MCF 10A (cell line): ENCODE results near the gene FAM168B. TPM values are rescaled to one million over a fixed set of nuclear protein-coding genes. Genes with fewer than 3 reads are reported as not detected.
A peak's percentile ranks its signal among the peaks of the same experiment; 100 is the strongest.

Experiments used
- BruUV-seq: library from RNA; stranded (reverse); fragments of 400-500 nt; replicated peaks from 2 replicates; lab custom pipeline; 2021; lab: Mats Ljungman, UMichigan
- CTCF ChIA-PET: fragments of 300-600 bp; sonication (Branson Sonifier 250); formaldehyde crosslinking; extraction: SDS; loops from one replicate; lab custom pipeline; 2021; ENCODE audit warnings: antibody characterized with exemption, inconsistent platforms; lab: Yijun Ruan, JAX
- POLR2A ChIA-PET: fragments of 300-600, 350-650 bp; sonication (Branson Sonifier 250); formaldehyde crosslinking; extraction: SDS; loops from one replicate; lab custom pipeline; 2020; ENCODE audit warnings: antibody characterized with exemption, inconsistent platforms; lab: Yijun Ruan, JAX
- DNase-seq: peaks from one replicate; pipeline ENCODE4 v3.0.0-alpha.2; 2018; ENCODE audit not compliant: unreplicated experiment
- H3K27ac Mint-ChIP-seq: one replicate; pipeline ENCODE4 v1.8.0; 2022; ENCODE audit warnings: mild to moderate bottlenecking, low read depth, mixed read lengths; ENCODE audit not compliant: unreplicated experiment
- H3K27me3 Mint-ChIP-seq: one replicate; pipeline ENCODE4 v1.8.0; 2022; ENCODE audit warnings: mixed read lengths; ENCODE audit not compliant: insufficient read depth, unreplicated experiment
- H3K36me3 Mint-ChIP-seq: one replicate; pipeline ENCODE4 v1.8.0; 2022; ENCODE audit warnings: mild to moderate bottlenecking, moderate library complexity, mixed read lengths; ENCODE audit not compliant: insufficient read depth, unreplicated experiment
- H3K4me1 Mint-ChIP-seq: one replicate; pipeline ENCODE4 v1.8.0; 2022; ENCODE audit warnings: mixed read lengths; ENCODE audit not compliant: insufficient read depth, unreplicated experiment
- H3K4me3 Mint-ChIP-seq: one replicate; pipeline ENCODE4 v1.8.0; 2022; ENCODE audit warnings: mild to moderate bottlenecking, moderate library complexity, mixed read lengths; ENCODE audit not compliant: unreplicated experiment
- H3K9me3 Mint-ChIP-seq: one replicate; pipeline ENCODE4 v1.8.0; 2022; ENCODE audit warnings: mixed read lengths; ENCODE audit not compliant: unreplicated experiment
- CTCF ChIP-seq: fragments of 200-600 bp; IDR thresholded peaks from one replicate; pipeline ENCODE4 v1.8.0; 2022; ENCODE audit warnings: antibody characterized with exemption, mild to moderate bottlenecking; ENCODE audit not compliant: unreplicated experiment
- intact Hi-C: fragments of 100-400 bp; cut with micrococcal nuclease; formaldehyde crosslinking; loops from 2 replicates; pipeline ENCODE4 v1.14.1; 2022
- total RNA-seq: library from RNA; stranded (reverse); gene quantifications from 2 replicates; pipeline ENCODE4 v1.2.3, GENCODE V29; 2022

FAM168B gene
- total RNA-seq, 1 experiment from 2014 or later, result 159 TPM

- Mint-ChIP-seq H3K4me1 (no peaks in the 10 kb centered on the region), H3K27me3 (no peaks in the 10 kb centered on the region), H3K36me3 (peaks cover 68% of the 10 kb centered on the region), H3K9me3 (no peaks in the 10 kb centered on the region), H3K27ac (no peak overlapping the region), H3K4me3 (no peak overlapping the region)
- CTCF ChIA-PET, result interaction anchor here (0.7 to 2.8 kb wide), 4 partner anchors 22 to 541 kb away, joined by 3 to 10 read pairs (median 6); no protein-coding TSS in a partner anchor
- POLR2A ChIA-PET, result no interaction called here
- no peak for TF ChIP-seq CTCF
- intact Hi-C loops, result no loop called here
- no peak for DNase-seq
- no TSS peak for BruUV-seq
Observed at GRCh38 chr2:131132729-131133128, 39.5 kb upstream of the FAM168B start.

- intact Hi-C loops, result no loop called here
- no TSS peak for BruUV-seq
- H3K4me1 Mint-ChIP-seq, result no peaks in the 10 kb centered on the region
- H3K27me3 Mint-ChIP-seq, result no peaks in the 10 kb centered on the region
- no peaks in the 10 kb centered on the region for H3K9me3 Mint-ChIP-seq
- H3K4me3 Mint-ChIP-seq, result no peak overlapping the region
- H3K27ac Mint-ChIP-seq, result no peak overlapping the region
- H3K36me3 Mint-ChIP-seq, result peaks cover 76% of the 10 kb centered on the region
- no peak for TF ChIP-seq CTCF
- ChIA-PET CTCF (no interaction called here), POLR2A (interaction anchor here (0.5 to 0.7 kb wide), 2 partner anchors 15 to 20 kb away, joined by 3 read pairs; no protein-coding TSS in a partner anchor)
- no peak for DNase-seq
Observed at GRCh38 chr2:131130298-131130596, 37.0 kb upstream of the FAM168B start.

GRCh38 chr2:131127981-131128380 is 34.7 kb upstream of the FAM168B start:
- H3K27me3 Mint-ChIP-seq, result no peaks in the 10 kb centered on the region
- H3K4me1 Mint-ChIP-seq, result no peaks in the 10 kb centered on the region
- POLR2A ChIA-PET, result no interaction called here
- no peak for DNase-seq
- CTCF ChIA-PET, result interaction anchor here (0.6 kb wide), 1 partner anchor 208 kb away, joined by 4 read pairs; no protein-coding TSS in a partner anchor
- no peak for TF ChIP-seq CTCF
- no peak overlapping the region for H3K4me3 Mint-ChIP-seq
- no peaks in the 10 kb centered on the region for H3K9me3 Mint-ChIP-seq
- intact Hi-C loops, result no loop called here
- H3K27ac Mint-ChIP-seq, result no peak overlapping the region
- no TSS peak for BruUV-seq
- H3K36me3 Mint-ChIP-seq, result peaks cover 84% of the 10 kb centered on the region

- intact Hi-C loops, result no loop called here
- H3K9me3 Mint-ChIP-seq, result no peaks in the 10 kb centered on the region
- DNase-seq, result no peak
- CTCF ChIA-PET, result interaction anchor here (0.6 kb wide), 1 partner anchor 42 kb away, joined by 3 read pairs; no protein-coding TSS in a partner anchor
- TSS peak; percentile 3 for BruUV-seq
- H3K27me3 Mint-ChIP-seq, result no peaks in the 10 kb centered on the region
- POLR2A ChIA-PET, result no interaction called here
- H3K27ac Mint-ChIP-seq, result no peak overlapping the region
- peaks cover 91% of the 10 kb centered on the region for H3K36me3 Mint-ChIP-seq
- TF ChIP-seq CTCF, result no peak
- H3K4me3 Mint-ChIP-seq, result no peak overlapping the region
- no peaks in the 10 kb centered on the region for H3K4me1 Mint-ChIP-seq
Observed at GRCh38 chr2:131127076-131127475, 33.8 kb upstream of the FAM168B start.
